Colonic mucosa (tissue), 4 donors: ENCODE data around the gene C1QBP. TPM values are rescaled to one million over a fixed set of nuclear protein-coding genes. Genes with fewer than 3 reads are reported as not detected.

Source experiments
- DNase-seq: peaks from one replicate; pipeline ENCODE4 v3.0.0-alpha.2; 2020
- H3K27ac ChIP-seq: fragments of 200-600 bp; one replicate; pipeline ENCODE4 v1.8.0; 2021
- H3K27me3 ChIP-seq: fragments of 200-600 bp; one replicate; pipeline ENCODE4 v1.8.0; 2021
- H3K36me3 ChIP-seq: fragments of 200-600 bp; one replicate; pipeline ENCODE4 v1.8.0; 2021
- H3K4me1 ChIP-seq: fragments of 200-600 bp; one replicate; pipeline ENCODE4 v1.8.0; 2021; ENCODE audit warnings: mild to moderate bottlenecking
- H3K4me3 ChIP-seq: fragments of 200-600 bp; one replicate; pipeline ENCODE4 v1.8.0; 2021
- H3K9ac ChIP-seq, 2 donors: one replicate each; pipeline ENCODE4 v1.7.0; 2013; ENCODE audit warnings: control low read depth in 2 of 2, low read depth in 2 of 2, low read length in 2 of 2
- H3K9me3 ChIP-seq: fragments of 200-600 bp; one replicate; pipeline ENCODE4 v1.8.0; 2021
- intact Hi-C: fragments of 100-400 bp; cut with DNase I; formaldehyde crosslinking; loops from one replicate; pipeline ENCODE4 v1.14.1; 2022
- total RNA-seq, 2 donors: library from RNA; stranded (reverse); fragmentation: NEBNext Ultra II Directional in 1 of 2; extraction: Animal tissue kit (Norgen Biotek cat#: 25700) in 1 of 2; gene quantifications; one replicate each; pipeline ENCODE4 v1.2.1, GENCODE V29; 2021
- TF ChIP-seq, protein P1 (sequence below): fragments of 200-600 bp; IDR thresholded peaks from one replicate; pipeline ENCODE4 v1.8.0; 2022; ENCODE audit warnings: antibody characterized with exemption, mild to moderate bottlenecking
- donor health status: healthy.
- donor health status: DM: no; HTN: no; CAD: no.
- donor health status: DM: no; HTN: no; CAD: no.

Gene C1QBP
- total RNA-seq, 2 donors from 2014 or later, result 126 to 349 TPM

DNA sequence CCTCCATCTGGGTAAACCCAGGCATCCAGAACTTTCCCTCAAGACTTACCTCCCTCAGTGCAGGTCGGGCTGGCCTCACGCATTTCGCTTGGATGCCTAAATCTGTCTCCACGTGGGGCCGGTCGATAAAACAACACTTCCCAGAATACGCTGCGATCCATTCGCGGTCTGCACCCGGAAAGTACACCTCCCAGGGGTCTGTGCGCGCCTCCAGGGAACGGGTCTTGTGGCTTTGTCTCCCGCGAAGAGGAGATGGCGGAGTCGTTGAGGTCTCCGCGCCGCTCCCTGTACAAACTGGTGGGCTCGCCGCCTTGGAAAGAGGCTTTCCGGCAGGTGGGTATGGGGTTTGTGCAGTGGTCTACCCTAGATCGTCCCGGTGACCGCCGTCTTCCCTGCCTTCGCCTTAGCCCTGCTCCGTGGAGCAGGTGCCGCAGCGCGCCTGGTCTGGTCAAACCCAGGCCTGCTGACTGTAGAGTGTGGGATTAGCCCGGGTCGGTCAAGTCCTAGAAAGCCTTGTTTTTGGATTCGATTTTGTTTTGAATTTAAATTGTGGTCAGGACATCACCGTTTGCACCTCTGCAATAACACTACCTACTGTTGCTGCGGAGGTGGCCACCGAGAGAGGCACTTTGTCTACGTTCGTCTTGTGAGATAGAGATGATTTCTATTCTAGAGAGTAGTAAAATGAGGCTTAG is 18.8 kb downstream of the C1QBP start, which contains the start of gene RPAIN:
RPAIN (plus strand) TSS at position 224 of the 695 bp plus-strand sequence; CDS start at position 253, 29 bp downstream.
- Histone ChIP-seq H3K4me3 (peak within 1 kb of the TSS; percentile 67), H3K9ac (peak within 1 kb of the TSS; percentile 80 to 94), H3K36me3 (peaks cover 3% of the 10 kb centered on the region), H3K27me3 (no peaks in the 10 kb centered on the region), H3K27ac (peak within 1 kb of the TSS; percentile 90), H3K9me3 (no peaks in the 10 kb centered on the region), H3K4me1 (peaks cover 17% of the 10 kb centered on the region)
- peak; percentile 93 for DNase-seq
- intact Hi-C loops, result no loop called here
- TF ChIP-seq, protein P1, sequence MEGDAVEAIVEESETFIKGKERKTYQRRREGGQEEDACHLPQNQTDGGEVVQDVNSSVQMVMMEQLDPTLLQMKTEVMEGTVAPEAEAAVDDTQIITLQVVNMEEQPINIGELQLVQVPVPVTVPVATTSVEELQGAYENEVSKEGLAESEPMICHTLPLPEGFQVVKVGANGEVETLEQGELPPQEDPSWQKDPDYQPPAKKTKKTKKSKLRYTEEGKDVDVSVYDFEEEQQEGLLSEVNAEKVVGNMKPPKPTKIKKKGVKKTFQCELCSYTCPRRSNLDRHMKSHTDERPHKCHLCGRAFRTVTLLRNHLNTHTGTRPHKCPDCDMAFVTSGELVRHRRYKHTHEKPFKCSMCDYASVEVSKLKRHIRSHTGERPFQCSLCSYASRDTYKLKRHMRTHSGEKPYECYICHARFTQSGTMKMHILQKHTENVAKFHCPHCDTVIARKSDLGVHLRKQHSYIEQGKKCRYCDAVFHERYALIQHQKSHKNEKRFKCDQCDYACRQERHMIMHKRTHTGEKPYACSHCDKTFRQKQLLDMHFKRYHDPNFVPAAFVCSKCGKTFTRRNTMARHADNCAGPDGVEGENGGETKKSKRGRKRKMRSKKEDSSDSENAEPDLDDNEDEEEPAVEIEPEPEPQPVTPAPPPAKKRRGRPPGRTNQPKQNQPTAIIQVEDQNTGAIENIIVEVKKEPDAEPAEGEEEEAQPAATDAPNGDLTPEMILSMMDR, result no peak

DNA sequence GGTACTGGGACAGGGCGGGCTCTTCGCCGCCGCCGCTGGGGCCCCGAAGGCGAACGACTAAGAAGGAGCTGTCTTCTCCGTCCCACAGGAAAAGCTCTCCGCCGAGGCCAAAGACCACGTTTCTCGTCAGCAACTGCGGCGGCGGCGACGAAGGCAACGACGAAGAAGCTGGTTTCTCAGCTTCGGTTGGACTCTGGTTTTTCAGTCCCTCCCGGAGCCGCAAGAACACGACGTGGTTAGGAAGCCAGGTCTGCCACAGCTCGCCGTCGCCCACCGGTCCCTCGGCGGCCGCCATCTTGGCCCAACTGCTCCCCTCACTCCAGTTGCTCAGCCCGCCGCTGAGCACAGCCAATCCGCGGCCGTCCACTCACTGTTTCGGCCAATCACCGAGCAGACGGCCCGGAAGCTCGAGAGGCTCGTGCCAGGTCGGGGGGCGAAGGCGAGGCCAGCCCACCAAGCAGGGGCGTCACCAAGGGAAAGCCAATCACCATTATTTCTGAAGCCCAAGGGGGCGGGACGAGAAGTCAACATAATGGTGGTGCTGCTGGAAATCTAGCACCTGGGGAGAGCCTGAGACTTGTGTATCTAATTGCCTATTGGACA is 19.5 kb downstream of the C1QBP start, which contains the start of gene NUP88:
NUP88 (minus strand) TSS at position 307 of the 603 bp plus-strand sequence; CDS start at position 295, 12 bp downstream.
- Histone ChIP-seq H3K27ac (peak within 1 kb of the TSS; percentile 90), H3K4me1 (peaks cover 19% of the 10 kb centered on the region), H3K9me3 (no peaks in the 10 kb centered on the region), H3K4me3 (peak within 1 kb of the TSS; percentile 67), H3K36me3 (peaks cover 3% of the 10 kb centered on the region), H3K9ac (peak within 1 kb of the TSS; percentile 80 to 94), H3K27me3 (no peaks in the 10 kb centered on the region)
- intact Hi-C loops, result no loop called here
- TF ChIP-seq, protein P1, result no peak
- peak; percentile 95 for DNase-seq

DNA sequence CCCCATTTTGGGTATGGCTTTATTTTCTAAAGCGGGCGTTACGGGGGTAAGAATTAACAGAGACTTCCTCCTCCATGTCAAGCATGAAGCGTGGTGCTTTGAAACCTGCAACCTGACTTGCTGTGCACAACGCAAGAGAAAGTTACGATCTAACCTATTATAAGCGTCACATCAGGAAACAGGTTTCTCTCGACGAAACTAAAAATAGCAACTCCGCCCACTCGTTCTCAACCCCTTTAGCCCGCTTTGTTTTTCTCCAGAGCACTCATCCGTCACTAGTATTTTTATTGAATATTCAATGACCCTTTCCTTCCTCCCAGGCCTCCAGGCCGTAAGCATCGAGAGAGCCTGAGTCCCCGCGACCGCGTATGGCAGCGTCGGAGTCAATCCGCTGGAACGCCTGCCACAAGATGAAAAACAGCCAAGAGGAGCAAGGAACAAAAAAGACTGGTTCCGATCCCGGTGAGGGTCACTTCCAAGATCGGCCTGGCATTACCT is 20.0 kb downstream of the C1QBP start:
- peaks cover 3% of the 10 kb centered on the region for H3K36me3 ChIP-seq
- peaks cover 23% of the 10 kb centered on the region for H3K4me1 ChIP-seq
- intact Hi-C loops, result no loop called here

DNA sequence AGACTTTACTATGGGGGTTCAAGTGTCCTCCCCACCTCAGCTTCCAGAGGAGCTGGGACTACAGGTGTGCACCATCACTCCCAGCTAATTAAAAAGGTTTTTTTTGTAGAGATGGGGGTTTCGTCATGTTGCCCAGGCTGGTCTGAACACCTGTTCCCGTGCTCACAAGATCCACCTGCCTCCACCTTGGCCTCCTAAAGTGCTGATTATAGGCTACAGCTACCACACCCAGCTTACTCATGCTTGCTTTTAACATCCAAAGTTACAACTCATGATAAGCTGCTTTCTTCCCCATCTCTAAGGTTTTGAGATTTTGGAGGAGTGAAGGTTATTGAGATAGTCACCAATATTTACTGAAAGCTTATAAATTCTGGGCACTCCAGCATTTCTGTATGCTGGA is 22.1 kb downstream of the C1QBP start:
- Histone ChIP-seq H3K9ac (no peak overlapping the region), H3K36me3 (peaks cover 7% of the 10 kb centered on the region), H3K27me3 (no peaks in the 10 kb centered on the region), H3K27ac (peak overlapping the region; percentile 90), H3K4me1 (peaks cover 23% of the 10 kb centered on the region), H3K9me3 (no peaks in the 10 kb centered on the region), H3K4me3 (no peak overlapping the region)
- TF ChIP-seq, protein P1, result no peak
- peak; percentile 71 for DNase-seq
- intact Hi-C loops, result no loop called here

More for the DNA sequence above, 20.0 kb downstream of the C1QBP start:
- Histone ChIP-seq H3K9me3 (no peaks in the 10 kb centered on the region), H3K27ac (peak overlapping the region; percentile 90), H3K9ac (peak overlapping the region; percentile 80 to 94), H3K27me3 (no peaks in the 10 kb centered on the region), H3K4me3 (peak overlapping the region; percentile 67)
- DNase-seq, result peak; percentile 72
- TF ChIP-seq, protein P1, result no peak

DNA sequence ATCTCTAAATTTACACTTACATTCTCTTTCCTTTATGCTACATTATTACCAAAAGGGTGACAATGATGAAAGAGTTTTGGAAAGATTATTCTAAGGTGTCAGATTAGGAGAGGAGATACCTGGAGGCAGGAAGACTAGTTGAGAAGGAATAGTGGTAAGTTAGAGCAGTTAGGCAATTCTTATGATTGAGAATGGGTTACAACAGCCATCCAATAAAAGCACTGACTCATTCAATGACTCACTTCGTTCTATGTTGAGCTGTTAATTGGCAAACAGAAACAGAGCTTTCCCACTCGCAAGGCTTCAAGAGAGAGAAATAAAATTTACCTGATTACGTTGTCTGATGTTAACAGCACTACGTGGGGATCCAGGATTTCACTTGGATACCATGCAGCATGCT is 25.3 kb downstream of the C1QBP start:
- peak; percentile 29 for DNase-seq
- Histone ChIP-seq H3K4me3 (no peak overlapping the region), H3K9me3 (no peaks in the 10 kb centered on the region), H3K4me1 (peaks cover 19% of the 10 kb centered on the region), H3K36me3 (peaks cover 15% of the 10 kb centered on the region), H3K27ac (peak overlapping the region; percentile 68), H3K9ac (no peak overlapping the region), H3K27me3 (no peaks in the 10 kb centered on the region)
- TF ChIP-seq, protein P1, result no peak
- intact Hi-C loops, result no loop called here
